Measurements from ENCODE around the gene GOLT1A.
"Not testable (repeated sequence)": the region's sequence is repeated elsewhere in the genome, so short reads cannot be mapped to it uniquely, and the experiment has no call there.

GOLT1A gene

DNA sequence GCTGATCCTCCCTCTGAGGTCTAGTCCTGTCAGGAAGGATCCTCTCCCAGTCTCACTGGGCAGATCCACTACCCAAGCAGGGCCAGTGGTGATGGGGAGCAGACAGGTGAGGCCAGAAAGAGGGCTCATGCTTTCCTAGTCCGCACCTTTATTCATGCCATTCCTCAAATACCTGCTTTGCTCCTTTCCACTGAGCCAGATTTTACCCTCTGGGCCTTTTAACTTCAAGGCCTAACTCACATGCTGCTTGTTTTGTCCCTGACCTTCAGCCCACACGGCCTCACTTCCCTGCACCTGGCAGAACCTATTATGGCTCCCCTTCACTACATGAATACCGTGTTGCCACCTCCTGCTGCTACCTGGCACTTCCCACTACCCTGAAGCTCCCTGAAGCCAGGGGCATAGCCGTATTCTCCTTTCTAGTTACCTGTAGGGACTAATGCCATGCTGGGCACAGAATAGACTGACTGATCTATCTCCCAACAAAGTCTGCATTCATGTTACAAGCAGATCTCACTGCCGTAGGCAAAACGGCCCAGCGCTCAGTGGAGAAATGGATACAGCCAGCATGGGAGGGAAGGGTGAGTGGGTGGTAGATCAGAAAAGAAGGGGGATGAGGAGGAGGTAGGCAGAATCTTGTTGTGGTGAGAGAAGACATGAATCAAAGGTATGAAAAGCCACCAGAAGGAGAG is 36.1 kb upstream of the GOLT1A start:
- no peak for DNase-seq (ENCODE audit: low read depth, low spot score)

DNA sequence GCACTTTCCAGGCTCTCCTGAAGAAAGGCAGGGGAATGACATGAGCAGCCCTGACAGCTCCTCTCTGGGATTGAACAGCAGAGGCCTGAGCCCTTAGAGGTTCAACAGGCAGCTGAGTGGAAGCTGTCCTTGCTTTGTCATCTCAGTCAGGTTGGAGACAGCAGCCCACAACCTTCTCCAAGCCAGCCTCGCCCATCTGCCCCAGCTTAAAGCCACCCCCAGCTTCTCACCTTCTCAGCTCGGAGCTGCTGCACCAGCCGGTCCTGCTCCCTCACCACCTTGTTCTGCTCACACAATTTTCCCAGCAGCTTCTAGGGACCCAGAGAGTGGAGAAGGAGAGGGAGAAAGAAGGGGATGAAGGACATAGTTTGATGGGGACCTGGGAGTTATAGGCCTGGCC is 35.2 kb upstream of the GOLT1A start:
- no peak for DNase-seq (ENCODE audit: low read depth, low spot score)

- no peak for DNase-seq (ENCODE audit: low read depth, low spot score)
These were observed 33.1 kb upstream of the GOLT1A start for GRCh38 chr1:204246876-204247275.

DNA sequence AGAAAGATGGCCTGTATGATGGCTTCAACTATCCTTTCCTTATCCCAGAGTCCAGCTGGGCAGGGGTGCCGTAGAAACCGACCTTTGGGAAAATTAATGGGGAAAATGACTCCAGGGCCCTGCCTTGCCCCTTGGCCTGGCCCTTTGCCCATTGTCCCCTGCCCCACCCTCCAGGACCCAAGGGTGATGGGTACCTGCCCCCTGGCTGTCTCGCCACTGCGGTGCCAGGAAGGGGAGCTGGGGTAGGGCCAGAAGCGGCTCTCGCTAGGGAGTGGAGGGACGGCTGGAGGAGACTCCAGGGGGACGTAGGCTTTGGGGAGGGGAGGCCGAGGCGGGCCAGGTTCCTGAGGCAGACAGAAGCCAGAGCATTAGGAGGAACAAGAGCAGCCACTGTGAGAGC is 29.1 kb upstream of the GOLT1A start:
- no peak for DNase-seq (ENCODE audit: low read depth, low spot score)

- DNase-seq (ENCODE audit: low read depth, low spot score), result no peak
These were observed 28.1 kb upstream of the GOLT1A start for GRCh38 chr1:204241914-204242313.

- DNase-seq (ENCODE audit: low read depth, low spot score), result no peak
These were observed 27.3 kb upstream of the GOLT1A start for GRCh38 chr1:204241050-204241449.

GRCh38 chr1:204240233-204240632 is 26.4 kb upstream of the GOLT1A start:
- DNase-seq (ENCODE audit: low read depth, low spot score), result no peak

GRCh38 chr1:204239401-204239800 is 25.6 kb upstream of the GOLT1A start:
- DNase-seq (ENCODE audit: low read depth, low spot score), result not testable (repeated sequence)

DNA sequence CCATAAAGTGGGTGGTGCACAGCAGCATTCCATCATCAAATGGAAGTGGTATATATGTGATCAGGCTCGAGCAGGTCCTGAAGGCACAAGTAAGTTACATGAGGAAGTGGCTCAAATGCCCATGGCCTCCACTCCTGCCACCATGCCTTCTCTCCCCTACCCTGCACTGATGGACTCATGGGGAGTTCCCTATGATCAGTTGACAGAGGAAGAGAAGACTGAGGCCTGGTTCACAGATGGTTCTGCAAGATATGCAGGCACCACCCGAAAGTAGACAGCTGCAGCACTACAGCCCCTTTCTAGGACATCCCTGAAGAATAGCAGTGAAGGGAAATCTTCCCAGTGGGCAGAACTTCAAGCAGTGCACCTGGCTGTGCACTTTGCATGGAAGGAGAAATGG is 24.7 kb upstream of the GOLT1A start:
- DNase-seq (ENCODE audit: low read depth, low spot score), result not testable (repeated sequence)

GRCh38 chr1:204237515-204237914 is 23.7 kb upstream of the GOLT1A start:
- DNase-seq (ENCODE audit: low read depth, low spot score), result not testable (repeated sequence)

GRCh38 chr1:204232526-204232925 is 18.7 kb upstream of the GOLT1A start:
- no peak for DNase-seq (ENCODE audit: low read depth, low spot score)

GRCh38 chr1:204230211-204230610 is 16.4 kb upstream of the GOLT1A start:
- no peak for DNase-seq (ENCODE audit: low read depth, low spot score)

- DNase-seq (ENCODE audit: low read depth, low spot score), result no peak
These were observed 15.1 kb upstream of the GOLT1A start for GRCh38 chr1:204228896-204229295.

- DNase-seq (ENCODE audit: low read depth, low spot score), result no peak
These were observed 14.4 kb upstream of the GOLT1A start for GRCh38 chr1:204227996-204228785.

GRCh38 chr1:204227351-204227750 is 13.6 kb upstream of the GOLT1A start:
- DNase-seq (ENCODE audit: low read depth, low spot score), result no peak

DNA sequence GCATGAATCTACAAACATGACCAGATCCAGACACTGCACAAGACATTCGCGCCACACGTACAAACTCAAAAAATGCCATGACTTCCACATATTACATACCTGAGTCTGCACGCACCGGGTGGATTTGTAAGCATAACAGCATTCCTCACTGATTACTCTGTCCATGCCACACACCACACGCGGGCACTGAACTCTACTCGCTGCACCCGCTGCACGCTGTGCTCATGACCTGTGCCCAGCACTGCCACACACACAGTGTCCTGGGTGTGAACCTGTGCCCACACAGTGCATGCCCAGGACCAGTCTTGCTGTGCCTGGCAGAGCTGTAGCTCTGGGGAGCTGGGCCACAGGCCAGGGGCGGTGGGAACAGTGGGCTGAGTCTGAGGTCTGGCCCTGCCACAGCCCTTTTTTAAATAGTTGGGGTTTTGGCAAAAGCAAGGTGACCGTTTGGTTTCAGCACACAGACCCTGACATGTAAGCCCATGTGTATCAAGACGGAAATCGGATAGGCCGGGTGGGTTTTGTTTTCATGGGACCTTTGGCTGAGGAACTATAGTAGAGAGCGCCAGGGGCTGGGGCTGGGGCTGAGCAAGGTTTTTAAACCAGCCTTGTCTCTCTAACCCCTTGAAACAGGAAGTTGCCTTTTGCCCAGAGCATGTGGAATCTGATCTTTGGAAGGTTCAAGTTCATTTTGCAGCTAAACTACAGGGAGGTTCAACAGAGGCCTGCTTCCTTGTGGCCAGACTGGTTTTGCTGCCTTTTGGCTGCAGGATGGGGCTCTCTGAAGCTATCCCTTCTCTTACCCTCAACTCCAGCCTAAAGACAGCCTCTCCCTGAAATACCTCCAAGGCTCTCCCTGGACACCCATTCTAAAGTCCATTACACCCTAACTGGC is 12.3 kb upstream of the GOLT1A start:
- DNase-seq (ENCODE audit: low read depth, low spot score), result no peak

- DNase-seq (ENCODE audit: low read depth, low spot score), result no peak
These were observed 10.9 kb upstream of the GOLT1A start for GRCh38 chr1:204224655-204225054.

- DNase-seq (ENCODE audit: low read depth, low spot score), result no peak
These were observed 9.5 kb upstream of the GOLT1A start for GRCh38 chr1:204223129-204223860.

DNA sequence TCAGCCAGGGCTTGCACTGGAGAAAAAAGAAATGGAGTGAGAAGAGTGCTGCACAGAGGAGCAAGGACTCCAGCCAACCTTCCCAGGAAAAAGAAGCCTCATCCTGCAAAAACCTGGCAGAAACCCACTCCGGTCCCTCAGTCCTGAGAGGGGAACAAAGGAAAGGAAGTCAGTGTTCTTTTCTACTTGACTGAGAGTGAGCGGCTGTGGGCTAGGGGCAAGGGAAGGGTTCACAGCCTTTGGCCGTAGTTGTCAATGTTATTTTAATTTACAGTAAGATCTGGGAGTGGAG is 8.9 kb upstream of the GOLT1A start:
- DNase-seq (ENCODE audit: low read depth, low spot score), result no peak

DNA sequence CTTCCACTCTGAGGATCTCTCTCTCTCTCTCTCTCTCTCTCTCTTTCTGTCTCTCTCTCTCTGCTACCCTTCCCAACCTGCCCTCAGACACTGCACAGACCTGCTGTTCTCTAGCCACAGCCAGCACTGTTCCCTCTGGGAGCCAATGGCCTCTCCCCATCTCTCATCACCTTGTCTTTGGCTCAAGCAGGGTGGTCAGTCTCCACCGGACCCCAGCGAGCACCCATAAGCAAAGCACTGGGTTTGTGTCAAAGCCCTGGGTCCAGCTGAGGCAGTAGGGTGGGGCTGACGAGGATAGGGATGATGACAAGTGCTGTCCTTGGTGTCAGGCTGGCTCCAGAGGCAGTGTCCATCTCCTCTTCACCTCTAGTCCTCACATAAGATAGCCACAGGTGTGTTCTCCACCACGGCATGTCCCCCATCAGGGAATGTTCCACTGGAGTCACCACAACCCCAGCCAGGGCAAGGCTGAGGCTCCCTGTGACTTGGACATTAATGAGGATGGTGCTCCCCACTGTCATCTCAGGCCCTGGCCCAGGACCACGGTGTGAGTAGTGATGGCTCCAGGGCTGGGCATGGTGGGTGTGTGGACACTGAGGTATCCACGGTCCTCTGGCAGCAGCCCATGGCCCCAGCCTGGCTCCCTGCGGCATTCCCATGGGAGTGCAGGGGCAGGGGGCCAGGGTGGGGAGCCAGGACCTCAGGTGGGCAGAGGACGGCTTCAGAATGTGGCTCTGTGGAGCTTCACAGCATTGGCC is 8.4 kb upstream of the GOLT1A start:
- DNase-seq (ENCODE audit: low read depth, low spot score), result no peak

- no peak for DNase-seq (ENCODE audit: low read depth, low spot score)
These were observed 7.5 kb upstream of the GOLT1A start for GRCh38 chr1:204221271-204221670.

Measured in iPS DF 19.7 (cell line).